Gastrocnemius medialis (tissue), 4 donors: ENCODE data around the gene VSNL1. TPM values are rescaled to one million over a fixed set of nuclear protein-coding genes. Genes with fewer than 3 reads are reported as not detected.

ENCODE experiments used
- ATAC-seq, 2 donors: fragments of 150-250 bp; one replicate each; pipeline ENCODE4 v1.9.1; 2016
- DNase-seq, 2 donors: peaks; one replicate each; pipeline ENCODE4 v3.0.0-alpha.2; 2019
- H3K27ac ChIP-seq, 4 donors: fragments of 200-600 bp; sonication (generic); 1 replicate in 1 of 4; 2 replicates in 3 of 4; pipeline ENCODE4 v1.5.1; 2016 to 2018; ENCODE audit warnings: mild to moderate bottlenecking in 2 of 4, moderate library complexity in 1 of 4
- H3K27me3 ChIP-seq, 3 donors: fragments of 200-600 bp; sonication (generic) in 2 of 3; 1 replicate in 1 of 3; 2 replicates in 2 of 3; pipeline versions ENCODE4 v1.5.1 to v1.6.0; 2016 to 2019; ENCODE audit warnings: mild to moderate bottlenecking in 1 of 3, moderate library complexity in 1 of 3
- H3K36me3 ChIP-seq, 2 donors: fragments of 200-600 bp; sonication (generic) in 1 of 2; one replicate each; pipeline ENCODE4 v1.5.1; 2017 to 2018
- H3K4me1 ChIP-seq, 2 donors: fragments of 200-600 bp; sonication (generic) in 1 of 2; one replicate each; pipeline ENCODE4 v1.5.1; 2016 to 2017; ENCODE audit warnings: mild to moderate bottlenecking in 2 of 2
- H3K4me3 ChIP-seq, 4 donors: fragments of 200-600 bp; sonication (generic) in 3 of 4; 1 replicate in 1 of 4; 2 replicates in 3 of 4; pipeline ENCODE4 v1.5.1; 2016 to 2019; ENCODE audit warnings: mild to moderate bottlenecking in 2 of 4
- H3K9me3 ChIP-seq, 3 donors: fragments of 200-600 bp; sonication (generic) in 2 of 3; 1 replicate in 1 of 3; 2 replicates in 2 of 3; pipeline ENCODE4 v1.5.1; 2016 to 2019
- POLR2A ChIP-seq, 2 donors: fragments of 450-650 bp; IDR thresholded peaks; one replicate each; pipeline ENCODE4 v1.6.1; 2017; ENCODE audit warnings: antibody characterized with exemption in 2 of 2, mild to moderate bottlenecking in 2 of 2, moderate library complexity in 2 of 2
- in situ Hi-C, 4 donors: fragments of 200-750 bp; cut with MboI; loops; one replicate each; pipeline versions ENCODE4 v1.15.0 to v1.8.0; 2017; ENCODE audit warnings: low sequenced_read_pairs in 4 of 4
- intact Hi-C: fragments of 100-400 bp; cut with DNase I; formaldehyde crosslinking; loops from one replicate; pipeline ENCODE4 v1.15.1; 2023; ENCODE audit warnings: low total_unique reads
- total RNA-seq, 4 donors: library from RNA; depleted of rRNA; stranded (reverse); fragments of >200 nt; gene quantifications; one replicate each; pipeline versions ENCODE4 v1.1.0 to v1.2.3, GENCODE V29; 2016
- TF ChIP-seq, protein P1 (sequence below), 5 experiments: fragments of 450-650 bp in 3 of 5; fragments of 200-600 bp in 2 of 5; sonication (generic) in 2 of 5; IDR thresholded peaks in 4 of 5; conservative IDR thresholded peaks in 1 of 5; 1 replicate in 4 of 5; 2 replicates in 1 of 5; pipeline ENCODE4 v1.5.1; 2016 to 2019; ENCODE audit warnings: antibody characterized with exemption in 5 of 5, mild to moderate bottlenecking in 3 of 5, moderate library complexity in 3 of 5

VSNL1 gene
- total RNA-seq, 4 donors from 2014 or later, result not detected

DNA sequence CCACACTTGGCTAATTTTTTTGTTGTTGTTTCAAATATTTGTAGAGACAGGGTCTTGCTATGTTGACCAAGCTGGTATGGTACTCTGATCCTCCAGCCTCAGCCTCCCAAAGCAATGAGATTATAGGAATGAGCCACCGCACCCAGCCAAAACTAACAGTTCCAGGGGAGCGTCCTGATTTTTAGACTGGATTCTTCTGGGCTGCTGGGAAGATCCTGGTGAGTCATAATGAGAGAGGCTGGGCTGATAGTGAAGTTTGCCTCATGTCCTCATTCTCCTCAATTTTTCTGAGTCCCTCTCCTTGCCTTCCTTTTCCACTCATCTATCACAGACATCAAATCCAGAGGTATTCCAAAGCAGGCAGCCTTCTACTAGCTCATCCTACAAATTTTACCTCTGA lies 81.3 kb downstream of the VSNL1 start:
- intact Hi-C loops (no loop called here), in situ Hi-C loops (no loop called here)
- no peak overlapping the region for H3K27ac ChIP-seq
- DNase-seq (no peak), ATAC-seq (no peak)
- H3K4me3 ChIP-seq, result no peak overlapping the region
- TF ChIP-seq, protein P1, sequence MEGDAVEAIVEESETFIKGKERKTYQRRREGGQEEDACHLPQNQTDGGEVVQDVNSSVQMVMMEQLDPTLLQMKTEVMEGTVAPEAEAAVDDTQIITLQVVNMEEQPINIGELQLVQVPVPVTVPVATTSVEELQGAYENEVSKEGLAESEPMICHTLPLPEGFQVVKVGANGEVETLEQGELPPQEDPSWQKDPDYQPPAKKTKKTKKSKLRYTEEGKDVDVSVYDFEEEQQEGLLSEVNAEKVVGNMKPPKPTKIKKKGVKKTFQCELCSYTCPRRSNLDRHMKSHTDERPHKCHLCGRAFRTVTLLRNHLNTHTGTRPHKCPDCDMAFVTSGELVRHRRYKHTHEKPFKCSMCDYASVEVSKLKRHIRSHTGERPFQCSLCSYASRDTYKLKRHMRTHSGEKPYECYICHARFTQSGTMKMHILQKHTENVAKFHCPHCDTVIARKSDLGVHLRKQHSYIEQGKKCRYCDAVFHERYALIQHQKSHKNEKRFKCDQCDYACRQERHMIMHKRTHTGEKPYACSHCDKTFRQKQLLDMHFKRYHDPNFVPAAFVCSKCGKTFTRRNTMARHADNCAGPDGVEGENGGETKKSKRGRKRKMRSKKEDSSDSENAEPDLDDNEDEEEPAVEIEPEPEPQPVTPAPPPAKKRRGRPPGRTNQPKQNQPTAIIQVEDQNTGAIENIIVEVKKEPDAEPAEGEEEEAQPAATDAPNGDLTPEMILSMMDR (IDR thresholded peaks at IDR 0.05 in 4 of 5, conservative IDR thresholded peaks at IDR 0.05 in 1 of 5), result no peak
- no peak for TF ChIP-seq POLR2A (IDR thresholded peaks at IDR 0.05)
- no peaks in the 10 kb centered on the region for H3K36me3 ChIP-seq
- no peaks in the 10 kb centered on the region for H3K9me3 ChIP-seq
- H3K27me3 ChIP-seq, result no peaks in the 10 kb centered on the region
- no peaks in the 10 kb centered on the region for H3K4me1 ChIP-seq

DNA sequence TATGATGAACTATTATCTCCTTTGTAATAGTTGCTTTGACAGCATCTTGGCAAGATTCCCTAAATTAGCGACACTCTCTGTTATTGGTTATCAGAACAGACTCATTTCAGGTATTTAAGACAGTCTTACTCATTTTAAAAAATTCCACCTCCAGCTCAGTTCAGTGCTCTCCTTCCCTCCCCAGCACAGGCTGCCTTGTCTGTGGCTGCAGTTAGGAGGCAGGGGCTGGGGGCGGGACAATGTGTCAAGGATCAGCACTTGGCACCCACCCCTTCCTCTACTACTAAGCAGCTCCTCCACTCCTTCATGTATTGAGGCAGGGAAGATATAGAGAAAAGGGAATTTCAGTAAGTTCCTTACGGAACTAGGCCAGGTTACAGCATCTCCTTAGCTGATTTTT lies 85.0 kb downstream of the VSNL1 start:
- no peak for ATAC-seq
- H3K9me3 ChIP-seq, result no peaks in the 10 kb centered on the region

DNA sequence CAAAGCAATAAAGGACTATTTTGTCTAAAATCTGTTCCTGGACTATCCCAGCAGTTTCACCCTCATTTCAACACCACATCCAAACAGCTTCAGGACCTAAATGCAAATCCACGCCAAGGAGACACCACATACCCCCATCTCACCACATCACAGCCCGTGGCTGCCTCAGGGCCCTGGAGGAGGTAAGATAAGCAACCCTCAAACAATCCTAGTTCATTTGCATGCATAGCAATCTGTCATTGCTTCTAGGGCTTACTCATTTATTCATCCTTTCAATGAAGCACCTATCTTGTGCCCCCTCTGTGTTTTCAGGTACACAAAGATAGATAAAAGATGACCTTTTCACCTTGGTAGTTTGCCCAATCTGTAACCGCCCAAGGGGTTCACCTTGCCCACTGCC lies 86.5 kb downstream of the VSNL1 start:
- no peaks in the 10 kb centered on the region for H3K36me3 ChIP-seq
- no peaks in the 10 kb centered on the region for H3K4me1 ChIP-seq
- DNase-seq, result no peak
- TF ChIP-seq, protein P1 (IDR thresholded peaks at IDR 0.05 in 4 of 5, conservative IDR thresholded peaks at IDR 0.05 in 1 of 5), result no peak
- in situ Hi-C loops (no loop called here), intact Hi-C loops (no loop called here)
- no peak overlapping the region for H3K4me3 ChIP-seq
- ATAC-seq, result no peak
- H3K9me3 ChIP-seq, result no peaks in the 10 kb centered on the region
- H3K27me3 ChIP-seq, result no peaks in the 10 kb centered on the region
- no peak overlapping the region for H3K27ac ChIP-seq

More for the DNA sequence above, 85.0 kb downstream of the VSNL1 start:
- H3K4me1 ChIP-seq, result no peaks in the 10 kb centered on the region
- intact Hi-C loops, result no loop called here
- H3K4me3 ChIP-seq, result no peak overlapping the region
- H3K36me3 ChIP-seq, result no peaks in the 10 kb centered on the region
- no peaks in the 10 kb centered on the region for H3K27me3 ChIP-seq
- TF ChIP-seq POLR2A (IDR thresholded peaks at IDR 0.05), result no peak
- TF ChIP-seq, protein P1 (IDR thresholded peaks at IDR 0.05 in 4 of 5, conservative IDR thresholded peaks at IDR 0.05 in 1 of 5), result no peak
- in situ Hi-C loops, result no loop called here
- no peak for DNase-seq
- no peak overlapping the region for H3K27ac ChIP-seq

DNA sequence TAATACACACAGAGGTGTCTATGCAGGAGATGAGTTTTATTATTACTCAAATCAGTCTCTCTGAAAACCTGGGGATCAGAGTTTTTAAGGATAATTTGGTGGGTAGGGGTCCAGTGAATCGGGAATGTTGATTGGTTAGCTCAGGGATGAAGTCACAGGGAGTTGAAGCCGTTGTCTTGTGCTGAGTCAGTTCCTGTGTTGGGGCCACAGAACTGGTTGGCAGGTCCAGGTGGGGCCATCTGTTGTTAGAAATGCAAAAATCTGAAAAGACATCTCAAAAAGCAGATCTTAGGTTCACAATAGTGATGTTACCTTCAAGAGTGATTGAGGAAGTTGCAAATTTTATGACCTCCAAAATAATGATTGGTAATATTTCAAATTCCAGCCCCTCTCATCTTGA lies 86.9 kb downstream of the VSNL1 start:
- no peaks in the 10 kb centered on the region for H3K4me1 ChIP-seq
- H3K27ac ChIP-seq, result no peak overlapping the region
- DNase-seq (no peak), ATAC-seq (no peak)
- no peaks in the 10 kb centered on the region for H3K36me3 ChIP-seq
- TF ChIP-seq POLR2A (IDR thresholded peaks at IDR 0.05), result no peak
- TF ChIP-seq, protein P1 (IDR thresholded peaks at IDR 0.05 in 4 of 5, conservative IDR thresholded peaks at IDR 0.05 in 1 of 5), result no peak
- intact Hi-C loops (no loop called here), in situ Hi-C loops (no loop called here)
- H3K27me3 ChIP-seq, result no peaks in the 10 kb centered on the region
- no peak overlapping the region for H3K4me3 ChIP-seq
- H3K9me3 ChIP-seq, result no peaks in the 10 kb centered on the region
